Regular cardiac myocyte (primary cell): Measurements from ENCODE around the gene GSTT4. TPM values are rescaled to one million over a fixed set of nuclear protein-coding genes. Genes with fewer than 3 reads are reported as not detected.

ENCODE experiments used
- total RNA-seq: library from RNA; depleted of rRNA; stranded (reverse); fragments of >200 nt; gene quantifications from 2 replicates; pipeline ENCODE4 v1.2.3, GENCODE V29; 2014

Gene GSTT4
- not detected in 2 replicates for total RNA-seq

DNA sequence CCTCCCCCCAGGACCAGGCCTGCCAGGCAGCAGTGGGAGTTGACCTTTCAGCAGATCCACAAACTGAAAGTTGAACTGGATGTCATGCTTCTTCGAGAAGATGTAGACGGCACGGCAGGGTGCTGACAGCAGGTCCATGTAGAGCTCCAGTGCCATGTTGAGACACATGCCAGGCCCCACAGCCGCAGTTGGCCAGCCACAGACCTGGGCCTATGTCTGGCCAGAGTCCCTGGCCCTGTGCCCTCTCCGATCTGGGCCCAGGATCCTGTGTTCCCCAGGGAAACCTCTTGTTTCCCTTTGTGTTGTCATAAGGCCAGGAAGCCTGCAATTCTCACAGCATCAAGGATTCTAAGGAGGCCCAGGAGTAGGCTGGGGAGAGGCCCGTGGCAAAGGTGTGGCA, at the start of gene GSTT4:
GSTT4 (minus strand) TSS at position 253 of the 400 bp plus-strand sequence; CDS start at position 156, 97 bp downstream.

DNA sequence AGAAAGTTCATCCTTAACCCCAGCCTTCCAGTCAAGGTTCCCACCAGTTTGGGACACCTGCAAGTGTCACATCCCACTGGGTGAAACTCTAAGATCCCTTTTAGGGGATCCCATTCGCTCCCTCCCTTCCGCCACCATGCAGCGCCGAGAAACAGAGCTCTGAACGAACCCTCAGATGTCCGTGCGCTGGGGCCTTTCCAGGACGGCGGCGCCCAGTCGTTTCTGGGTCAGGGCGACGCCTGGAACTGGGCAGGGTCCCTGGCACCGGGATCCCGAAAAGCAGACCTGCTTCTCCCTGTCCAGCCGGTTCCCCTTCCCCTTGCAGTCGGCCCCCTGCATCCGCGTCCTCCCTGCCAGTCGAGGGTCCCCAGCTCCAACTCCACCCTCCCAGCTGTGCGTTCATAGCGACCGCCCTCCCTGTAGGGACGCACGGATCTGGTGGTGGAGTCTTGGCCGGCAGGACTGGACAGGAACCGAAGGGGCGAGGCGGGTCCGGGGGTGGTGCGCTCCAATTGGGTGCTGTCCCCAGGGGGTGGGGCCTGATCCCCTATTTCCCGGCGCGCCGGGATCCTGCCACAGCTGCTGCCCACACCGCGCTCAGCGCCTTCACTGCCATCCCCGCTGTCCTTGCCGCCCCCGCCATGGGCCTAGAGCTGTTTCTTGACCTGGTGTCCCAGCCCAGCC, 25.6 kb downstream of the GSTT4 start, which contains the start of gene GSTT2:
GSTT2 (plus strand) TSS at position 578 of the 684 bp plus-strand sequence.

DNA sequence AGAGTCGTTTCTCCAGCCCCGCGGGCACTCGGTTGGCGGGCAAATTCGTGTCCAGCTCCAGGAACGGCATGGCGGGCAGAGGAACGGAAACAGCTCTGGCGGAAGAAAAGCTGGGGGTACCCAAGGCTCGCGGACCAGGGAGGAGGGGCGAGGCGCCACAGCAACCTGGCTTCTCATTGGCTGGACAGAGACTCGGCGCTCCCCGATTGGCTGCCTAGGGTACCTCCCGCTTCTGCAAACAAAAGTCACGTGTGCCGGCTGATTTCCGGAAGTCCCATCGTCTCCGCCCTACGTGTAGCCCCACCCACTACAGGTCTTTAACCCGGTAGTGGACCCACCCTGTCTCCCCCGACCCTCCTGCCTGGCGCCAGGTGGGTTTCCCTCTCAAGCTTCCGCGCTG, 30.9 kb downstream of the GSTT4 start, which contains the start of gene DDT:
DDT (minus strand) TSS at position 97 of the 400 bp plus-strand sequence; CDS start at position 70, 27 bp downstream.

DNA sequence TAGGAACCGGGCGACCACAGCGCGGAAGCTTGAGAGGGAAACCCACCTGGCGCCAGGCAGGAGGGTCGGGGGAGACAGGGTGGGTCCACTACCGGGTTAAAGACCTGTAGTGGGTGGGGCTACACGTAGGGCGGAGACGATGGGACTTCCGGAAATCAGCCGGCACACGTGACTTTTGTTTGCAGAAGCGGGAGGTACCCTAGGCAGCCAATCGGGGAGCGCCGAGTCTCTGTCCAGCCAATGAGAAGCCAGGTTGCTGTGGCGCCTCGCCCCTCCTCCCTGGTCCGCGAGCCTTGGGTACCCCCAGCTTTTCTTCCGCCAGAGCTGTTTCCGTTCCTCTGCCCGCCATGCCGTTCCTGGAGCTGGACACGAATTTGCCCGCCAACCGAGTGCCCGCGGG, 38.7 kb downstream of the GSTT4 start, which contains the start of gene DDTL:
DDTL (plus strand) TSS at position 321 of the 400 bp plus-strand sequence; CDS start at position 348, 27 bp downstream.

DNA sequence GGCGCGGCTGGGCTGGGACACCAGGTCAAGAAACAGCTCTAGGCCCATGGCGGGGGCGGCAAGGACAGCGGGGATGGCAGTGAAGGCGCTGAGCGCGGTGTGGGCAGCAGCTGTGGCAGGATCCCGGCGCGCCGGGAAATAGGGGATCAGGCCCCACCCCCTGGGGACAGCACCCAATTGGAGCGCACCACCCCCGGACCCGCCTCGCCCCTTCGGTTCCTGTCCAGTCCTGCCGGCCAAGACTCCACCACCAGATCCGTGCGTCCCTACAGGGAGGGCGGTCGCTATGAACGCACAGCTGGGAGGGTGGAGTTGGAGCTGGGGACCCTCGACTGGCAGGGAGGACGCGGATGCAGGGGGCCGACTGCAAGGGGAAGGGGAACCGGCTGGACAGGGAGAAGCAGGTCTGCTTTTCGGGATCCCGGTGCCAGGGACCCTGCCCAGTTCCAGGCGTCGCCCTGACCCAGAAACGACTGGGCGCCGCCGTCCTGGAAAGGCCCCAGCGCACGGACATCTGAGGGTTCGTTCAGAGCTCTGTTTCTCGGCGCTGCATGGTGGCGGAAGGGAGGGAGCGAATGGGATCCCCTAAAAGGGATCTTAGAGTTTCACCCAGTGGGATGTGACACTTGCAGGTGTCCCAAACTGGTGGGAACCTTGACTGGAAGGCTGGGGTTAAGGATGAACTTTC, 44.0 kb downstream of the GSTT4 start, which contains the start of gene GSTT2B:
GSTT2B (minus strand) TSS at position 112 of the 688 bp plus-strand sequence; CDS start at position 48, 64 bp downstream.

Other genes with a start within 250 kb of the GSTT4 start
- gene C22orf15, start 242.5 kb downstream of the GSTT4 start, total RNA-seq, result 0.19 and 1.1 TPM in 2 replicates
- gene CHCHD10, start 237.5 kb downstream of the GSTT4 start, total RNA-seq, result 3.7 and 6.7 TPM in 2 replicates
- 3.5 and 8.7 TPM in 2 replicates for gene MMP11, start 232.6 kb downstream of the GSTT4 start, total RNA-seq
- 15.5 and 33.5 TPM in 2 replicates for gene SMARCB1, start 218.5 kb downstream of the GSTT4 start, total RNA-seq
- 0.56 and 1.3 TPM in 2 replicates for gene DERL3, start 166.4 kb downstream of the GSTT4 start, total RNA-seq
- gene SLC2A11, start 147.6 kb downstream of the GSTT4 start, total RNA-seq, result 10.7 and 13.5 TPM in 2 replicates
- 323 and 339 TPM in 2 replicates for gene MIF, start 111.1 kb downstream of the GSTT4 start, total RNA-seq
- gene GSTT2B, start 44.3 kb downstream of the GSTT4 start, total RNA-seq, result 0.85 and 4.2 TPM in 2 replicates
- gene DDTL, start 38.6 kb downstream of the GSTT4 start, total RNA-seq, result under 0.01 TPM in 1 of 2 replicates, not detected in the other
- 127 and 135 TPM in 2 replicates for gene DDT, start 31.0 kb downstream of the GSTT4 start, total RNA-seq
- 0.56 TPM in 1 of 2 replicates, not detected in the other for gene GSTT2, start 25.3 kb downstream of the GSTT4 start, total RNA-seq
- gene CABIN1, start 5.9 kb upstream of the GSTT4 start, total RNA-seq, result 35.1 and 39.5 TPM in 2 replicates
- 7.9 and 20.9 TPM in 2 replicates for gene SUSD2, start 176.0 kb upstream of the GSTT4 start, total RNA-seq
- gene GGT5, start 239.6 kb upstream of the GSTT4 start, total RNA-seq, result 7.1 and 9.9 TPM in 2 replicates